Astrocyte (in vitro differentiated cells and primary cell): ENCODE results near the gene SETD1A. TPM values are rescaled to one million over a fixed set of nuclear protein-coding genes. Genes with fewer than 3 reads are reported as not detected.

ENCODE experiments used
- DNase-seq: peaks from one replicate; pipeline ENCODE4 v3.0.0-alpha.2; 2010; ENCODE audit warnings: low read depth
- FAIRE-seq: peaks from 2 replicates; lab custom pipeline; 2011; peaks lifted over from hg19 to GRCh38; lab: Jason Lieb, UNC
- H2AFZ ChIP-seq: 2 replicates; pipeline ENCODE4 v1.6.0; 2012; ENCODE audit warnings: low read depth, low read length, inconsistent platforms
- H3K27ac ChIP-seq: 2 replicates; pipeline ENCODE4 v1.5.1; 2011; ENCODE audit warnings: low read depth, low read length, inconsistent platforms
- H3K27me3 ChIP-seq: 2 replicates; pipeline ENCODE4 v1.6.0; 2011; ENCODE audit warnings: low read length, inconsistent platforms; ENCODE audit not compliant: insufficient read depth
- H3K36me3 ChIP-seq: 2 replicates; pipeline ENCODE4 v1.5.1; 2011; ENCODE audit warnings: low read length, inconsistent platforms; ENCODE audit not compliant: insufficient read depth
- H3K4me1 ChIP-seq: 2 replicates; pipeline ENCODE4 v1.5.1; 2011; ENCODE audit warnings: low read length, inconsistent platforms; ENCODE audit not compliant: insufficient read depth
- H3K4me2 ChIP-seq: 2 replicates; pipeline ENCODE4 v1.6.0; 2012; ENCODE audit warnings: low read length, inconsistent platforms
- H3K4me3 ChIP-seq: 2 replicates; pipeline ENCODE4 v1.5.1; 2011; ENCODE audit warnings: low read depth, mild to moderate bottlenecking, low read length, inconsistent platforms; ENCODE audit not compliant: insufficient read depth
- H3K79me2 ChIP-seq: 2 replicates; pipeline ENCODE4 v1.6.0; 2012; ENCODE audit warnings: mild to moderate bottlenecking, low read length, inconsistent platforms; ENCODE audit not compliant: insufficient read depth
- H3K9ac ChIP-seq: 2 replicates; pipeline ENCODE4 v1.6.0; 2012; ENCODE audit warnings: mild to moderate bottlenecking, low read length, inconsistent platforms
- H3K9me3 ChIP-seq: 2 replicates; pipeline ENCODE4 v1.5.1; 2012; ENCODE audit warnings: low read depth, mild to moderate bottlenecking, low read length, inconsistent platforms; ENCODE audit not compliant: insufficient read depth
- H4K20me1 ChIP-seq: 2 replicates; pipeline ENCODE4 v1.6.0; 2012; ENCODE audit warnings: low read length, inconsistent platforms; ENCODE audit not compliant: insufficient read depth
- H3K27ac Mint-ChIP-seq: one replicate; pipeline ENCODE4 v1.8.0; 2021; ENCODE audit warnings: mild to moderate bottlenecking, mixed read lengths; ENCODE audit not compliant: unreplicated experiment
- H3K27me3 Mint-ChIP-seq: one replicate; pipeline ENCODE4 v1.8.0; 2021; ENCODE audit warnings: low read depth, mixed read lengths; ENCODE audit not compliant: unreplicated experiment
- H3K36me3 Mint-ChIP-seq: one replicate; pipeline ENCODE4 v1.8.0; 2021; ENCODE audit warnings: low read depth, mixed read lengths; ENCODE audit not compliant: unreplicated experiment
- H3K4me1 Mint-ChIP-seq: one replicate; pipeline ENCODE4 v1.8.0; 2021; ENCODE audit warnings: low read depth, mixed read lengths; ENCODE audit not compliant: unreplicated experiment
- H3K4me3 Mint-ChIP-seq: one replicate; pipeline ENCODE4 v1.8.0; 2021; ENCODE audit warnings: mild to moderate bottlenecking, moderate library complexity, mixed read lengths; ENCODE audit not compliant: unreplicated experiment
- H3K9me3 Mint-ChIP-seq: one replicate; pipeline ENCODE4 v1.8.0; 2021; ENCODE audit warnings: mild to moderate bottlenecking, mixed read lengths; ENCODE audit not compliant: unreplicated experiment
- CTCF ChIP-seq: IDR thresholded peaks from 2 replicates; pipeline ENCODE4 v1.5.1; 2011; ENCODE audit warnings: low read depth, mild to moderate bottlenecking, inconsistent platforms, low read length, moderate library complexity; ENCODE audit not compliant: insufficient read depth
- EZH2 ChIP-seq: IDR thresholded peaks from 2 replicates; pipeline ENCODE4 v1.6.1; 2012; ENCODE audit warnings: mild to moderate bottlenecking, low read length, inconsistent platforms; ENCODE audit not compliant: insufficient read depth
- total RNA-seq: library from RNA; stranded (reverse); gene quantifications from 2 replicates; pipeline ENCODE4 v1.2.1, GENCODE V29; 2021

SETD1A gene
- total RNA-seq, 1 donor from 2014 or later = 18.7 TPM

DNA sequence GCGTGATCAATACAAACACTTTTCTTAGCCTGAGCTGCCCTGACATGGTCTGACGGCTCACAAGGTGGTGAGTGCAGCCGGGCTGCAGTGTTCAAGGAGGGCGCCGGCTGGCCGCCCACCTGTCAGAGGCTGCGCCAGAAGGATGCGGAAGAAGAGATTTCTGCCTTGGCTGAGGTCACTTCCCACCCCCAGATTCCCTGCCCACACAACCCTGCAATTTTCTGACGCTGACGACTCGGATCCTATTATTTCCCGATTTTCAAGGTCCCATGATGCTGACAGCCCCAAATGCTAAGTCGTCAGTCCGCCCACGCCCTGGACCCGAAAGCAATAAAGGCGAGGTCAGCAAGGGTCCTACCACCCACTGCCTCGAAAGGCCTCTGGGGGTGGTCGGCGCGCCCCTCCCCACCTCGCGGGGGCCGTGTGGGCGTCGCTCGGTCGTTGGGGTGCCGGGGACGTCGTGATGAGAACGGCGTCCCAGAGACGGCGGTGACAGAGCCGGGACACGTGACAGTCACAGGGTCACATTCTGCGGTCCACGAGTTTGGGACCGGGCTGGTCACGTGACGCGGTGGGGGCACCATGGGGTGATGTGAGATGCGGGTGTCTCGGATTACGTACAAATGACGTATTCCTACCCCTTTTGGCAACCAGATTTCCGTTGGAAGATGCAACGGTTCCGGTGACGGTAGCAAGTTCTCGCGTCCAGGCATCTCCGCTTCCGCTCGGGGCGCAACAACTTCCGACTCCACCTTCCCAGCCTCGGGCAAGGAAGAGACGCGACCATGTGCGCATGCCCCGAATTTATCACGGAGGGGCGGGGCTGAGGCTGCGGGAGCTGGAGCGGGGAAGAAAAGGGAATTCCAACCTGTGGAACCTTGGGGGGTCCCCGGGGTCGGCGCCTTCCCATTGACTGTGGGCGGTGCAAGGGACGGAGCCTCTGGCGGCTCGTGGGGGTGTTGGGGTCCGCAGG is 75.5 kb downstream of the SETD1A start, which contains the start of gene STX4:
STX4 (plus strand) TSS at position 823 of the 973 bp plus-strand sequence. CDS start 248 bp downstream, outside the sequence.
- FAIRE-seq (peak; percentile 67), DNase-seq (peak; percentile 96)
- Histone ChIP-seq H3K9me3 (no peaks in the 10 kb centered on the region), H2AFZ (peak within 1 kb of the TSS; percentile 93), H3K36me3 (peaks cover 3% of the 10 kb centered on the region), H4K20me1 (peaks cover 19% of the 10 kb centered on the region), H3K9ac (peak within 1 kb of the TSS; percentile 92), H3K4me3 (peak within 1 kb of the TSS; percentile 93), H3K4me2 (peak within 1 kb of the TSS; percentile 95), H3K4me1 (peaks cover 12% of the 10 kb centered on the region), H3K27ac (peak within 1 kb of the TSS; percentile 94), H3K79me2 (peaks cover 24% of the 10 kb centered on the region), H3K27me3 (no peaks in the 10 kb centered on the region)
- TF ChIP-seq EZH2 (no peak), CTCF (no peak)
- Mint-ChIP-seq H3K27me3 (no peaks in the 10 kb centered on the region), H3K4me1 (peaks cover 18% of the 10 kb centered on the region), H3K4me3 (peak within 1 kb of the TSS; percentile 94), H3K36me3 (peaks cover 8% of the 10 kb centered on the region), H3K27ac (peak within 1 kb of the TSS; percentile 95), H3K9me3 (no peaks in the 10 kb centered on the region)

DNA sequence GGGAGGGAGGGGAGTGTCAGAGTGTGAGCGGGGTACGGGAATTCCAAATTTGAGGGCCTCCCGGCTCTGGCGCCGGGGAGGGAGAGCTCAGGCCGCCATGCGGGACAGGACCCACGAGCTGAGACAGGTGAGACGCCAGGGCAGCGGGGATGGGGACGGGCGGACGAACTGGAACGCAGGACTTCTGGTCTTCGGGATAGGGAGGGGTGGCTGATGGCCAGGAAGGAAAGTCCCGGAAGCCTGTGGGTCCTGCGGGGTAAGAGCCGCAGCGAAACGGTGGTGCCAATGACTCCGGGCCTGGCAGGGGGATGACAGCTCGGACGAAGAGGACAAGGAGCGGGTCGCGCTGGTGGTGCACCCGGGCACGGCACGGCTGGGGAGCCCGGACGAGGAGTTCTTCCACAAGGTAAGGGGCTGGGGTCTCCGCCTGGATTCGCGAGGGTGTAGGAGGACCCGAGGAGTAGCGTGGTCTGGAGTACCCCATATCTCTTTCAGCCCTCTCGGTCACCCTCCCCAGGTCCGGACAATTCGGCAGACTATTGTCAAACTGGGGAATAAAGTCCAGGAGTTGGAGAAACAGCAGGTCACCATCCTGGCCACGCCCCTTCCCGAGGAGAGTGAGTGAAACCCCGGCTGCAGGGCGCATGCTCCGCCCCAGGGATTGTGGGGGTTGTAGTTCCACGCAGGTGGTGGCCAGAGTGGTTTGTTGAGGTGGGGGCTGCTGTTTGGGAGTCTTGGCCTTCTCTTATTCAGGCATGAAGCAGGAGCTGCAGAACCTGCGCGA is 76.3 kb downstream of the SETD1A start:
- peak overlapping the region; percentile 73 for H2AFZ ChIP-seq
- peak overlapping the region; percentile 92 for H3K9ac ChIP-seq
- peak overlapping the region; percentile 95 for H3K4me2 ChIP-seq
- no peaks in the 10 kb centered on the region for H3K27me3 ChIP-seq
- TF ChIP-seq EZH2 = no peak
- no peak for TF ChIP-seq CTCF
- Mint-ChIP-seq H3K9me3 (no peaks in the 10 kb centered on the region), H3K36me3 (peaks cover 11% of the 10 kb centered on the region), H3K4me3 (peak overlapping the region; percentile 94), H3K27me3 (no peaks in the 10 kb centered on the region), H3K27ac (peak overlapping the region; percentile 95), H3K4me1 (peaks cover 18% of the 10 kb centered on the region)
- DNase-seq (peak; percentile 43), FAIRE-seq (no peak)
- H3K36me3 ChIP-seq = peaks cover 3% of the 10 kb centered on the region
- H3K79me2 ChIP-seq = peaks cover 24% of the 10 kb centered on the region
- H3K4me1 ChIP-seq = peaks cover 12% of the 10 kb centered on the region
- H3K4me3 ChIP-seq = peak overlapping the region; percentile 93
- no peaks in the 10 kb centered on the region for H3K9me3 ChIP-seq
- H4K20me1 ChIP-seq = peaks cover 19% of the 10 kb centered on the region
- H3K27ac ChIP-seq = peak overlapping the region; percentile 94

Other genes starting within 250 kb of the SETD1A start
- 31.1 and 34.2 TPM in 2 replicates for gene PHKG2, start 209.3 kb upstream of the SETD1A start, total RNA-seq
- 4.0 and 4.1 TPM in 2 replicates for gene CFAP119, start 195.7 kb upstream of the SETD1A start, total RNA-seq
- 85.4 and 94.6 TPM in 2 replicates for gene RNF40, start 195.4 kb upstream of the SETD1A start, total RNA-seq
- 17.4 and 17.6 TPM in 2 replicates for gene ZNF629, start 170.5 kb upstream of the SETD1A start, total RNA-seq
- gene BCL7C, start 63.7 kb upstream of the SETD1A start, total RNA-seq = 37.7 and 40.7 TPM in 2 replicates
- gene CTF1, start 61.1 kb upstream of the SETD1A start, total RNA-seq = 5.2 and 5.9 TPM in 2 replicates
- 42.3 and 42.5 TPM in 2 replicates for gene FBXL19, start 34.2 kb upstream of the SETD1A start, total RNA-seq
- 21.1 and 22.6 TPM in 2 replicates for gene ORAI3, start 8.7 kb upstream of the SETD1A start, total RNA-seq
- gene HSD3B7, start 27.5 kb downstream of the SETD1A start, total RNA-seq = 8.3 and 9.0 TPM in 2 replicates
- gene STX1B, start 52.9 kb downstream of the SETD1A start, total RNA-seq = 10.7 and 11.0 TPM in 2 replicates
- gene STX4, start 75.8 kb downstream of the SETD1A start, total RNA-seq = 54.9 and 56.0 TPM in 2 replicates
- gene ZNF668, start 116.5 kb downstream of the SETD1A start, total RNA-seq = 18.6 and 21.6 TPM in 2 replicates
- 16.5 and 17.2 TPM in 2 replicates for gene ZNF646, start 116.7 kb downstream of the SETD1A start, total RNA-seq
- 3.4 and 7.1 TPM in 2 replicates for gene PRSS53, start 131.2 kb downstream of the SETD1A start, total RNA-seq
- gene VKORC1, start 137.0 kb downstream of the SETD1A start, total RNA-seq = 133 and 156 TPM in 2 replicates
- 44.9 and 47.7 TPM in 2 replicates for gene BCKDK, start 150.6 kb downstream of the SETD1A start, total RNA-seq
- 27.3 and 33.5 TPM in 2 replicates for gene KAT8, start 159.9 kb downstream of the SETD1A start, total RNA-seq
- 3.9 and 9.5 TPM in 2 replicates for gene PRSS8, start 178.0 kb downstream of the SETD1A start, total RNA-seq
- gene PRSS36, start 192.3 kb downstream of the SETD1A start, total RNA-seq = 0.19 and 0.41 TPM in 2 replicates
- 250 and 309 TPM in 2 replicates for gene FUS, start 222.4 kb downstream of the SETD1A start, total RNA-seq
- gene PYCARD, start 245.0 kb downstream of the SETD1A start, total RNA-seq = 7.3 and 9.0 TPM in 2 replicates